ENCODE measurements around the gene C3orf52.

- TF ChIP-seq CTCF (IDR thresholded peaks at IDR 0.05) (no peak), POLR2A (IDR thresholded peaks at IDR 0.05) (no peak)
Observed at GRCh38 chr3:112085735-112086075, 484 bp upstream of the C3orf52 start.
